Activated gamma-delta T cell treated with anti-CD3 and anti-CD28 coated beads, Interleukin-2, amount 50 U/mL, for 16 hours (primary cell): ENCODE data around the gene MTARC2.
"Not testable (repeated sequence)": the region's sequence is repeated elsewhere in the genome, so short reads cannot be mapped to it uniquely, and the experiment has no call there.

ENCODE experiments used
- DNase-seq: peaks from one replicate; pipeline ENCODE4 v3.0.0-alpha.2; 2020; ENCODE audit warnings: low read depth

Gene MTARC2

DNA sequence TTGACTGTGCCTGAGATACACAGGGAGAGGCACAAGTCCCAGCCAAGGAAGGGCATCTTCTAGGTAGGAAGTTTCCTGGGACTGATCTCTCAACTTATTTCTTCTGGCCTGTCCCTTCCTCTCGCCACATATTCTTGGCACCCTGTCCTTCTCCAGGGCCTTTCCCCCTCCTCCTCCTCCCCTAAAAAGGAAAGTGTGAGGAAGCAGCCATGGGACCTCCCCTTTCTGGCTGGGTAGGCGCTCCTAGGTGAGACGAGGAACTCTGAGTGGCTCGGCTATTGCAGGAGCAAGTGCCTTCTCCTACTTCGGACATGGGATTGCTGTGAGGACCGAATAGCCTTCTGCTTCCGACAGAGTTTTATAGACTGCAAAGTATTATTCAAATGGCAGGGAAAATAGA lies 15.5 kb upstream of the MTARC2 start:
- no peak for DNase-seq

DNA sequence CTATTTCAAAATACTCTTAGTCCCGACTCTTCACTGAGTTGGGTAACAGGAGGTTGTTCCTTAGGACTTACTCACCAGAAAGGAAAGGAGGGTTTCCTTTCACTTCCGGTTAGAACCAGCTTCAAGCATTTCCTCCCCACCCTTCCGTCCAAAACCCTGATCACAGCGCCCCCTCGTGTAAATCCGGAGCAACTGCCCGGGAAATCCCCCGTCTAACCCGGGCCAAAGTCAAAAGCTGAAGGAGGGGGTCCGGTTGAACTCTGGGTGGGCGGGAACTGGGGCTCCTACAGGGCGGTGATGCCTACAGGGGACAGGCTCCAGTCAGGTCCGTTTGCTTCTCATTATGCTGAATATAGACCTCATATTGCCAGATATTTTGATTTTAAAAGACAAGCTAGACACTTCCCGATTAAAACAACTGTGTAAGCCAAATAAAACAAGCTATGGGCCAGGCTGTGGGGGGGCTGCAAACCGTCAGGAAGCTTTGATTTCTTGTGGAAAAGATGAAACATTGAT lies 15.0 kb upstream of the MTARC2 start:
- peak; percentile 65 for DNase-seq

DNA sequence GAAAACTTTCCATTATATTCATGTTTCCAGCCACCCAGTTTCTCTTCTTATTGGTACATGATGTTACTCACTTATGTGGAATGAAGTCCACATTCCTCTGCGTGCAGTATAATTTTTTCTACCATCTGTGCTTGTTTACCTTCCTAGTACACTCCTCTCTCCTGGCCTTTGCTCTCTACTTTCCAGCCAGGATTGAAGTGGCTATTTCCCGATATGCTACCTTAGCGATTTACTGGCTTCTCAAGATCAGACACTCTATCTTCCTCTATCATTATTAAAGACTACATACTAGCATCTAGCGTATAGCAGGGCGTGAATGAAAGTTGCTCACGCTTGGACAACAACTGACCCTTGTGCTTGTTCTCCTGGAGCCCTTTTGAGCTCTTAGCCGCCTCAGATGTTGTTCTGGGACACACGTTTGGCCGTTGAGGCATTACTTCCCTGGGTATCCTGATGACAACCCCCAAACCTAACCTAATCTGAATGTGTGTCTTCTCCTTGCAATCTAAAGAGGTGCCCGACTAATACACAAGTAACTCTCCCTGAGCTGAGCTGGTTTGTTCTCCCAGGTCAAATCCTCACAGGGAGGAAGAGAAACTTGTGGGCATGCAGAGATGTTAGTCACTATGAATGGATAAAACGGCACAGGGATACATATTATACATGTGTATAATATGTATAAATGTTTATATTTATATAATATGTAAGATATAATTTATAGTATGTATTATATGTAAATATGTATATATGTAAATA lies 13.4 kb upstream of the MTARC2 start:
- no peak for DNase-seq

DNA sequence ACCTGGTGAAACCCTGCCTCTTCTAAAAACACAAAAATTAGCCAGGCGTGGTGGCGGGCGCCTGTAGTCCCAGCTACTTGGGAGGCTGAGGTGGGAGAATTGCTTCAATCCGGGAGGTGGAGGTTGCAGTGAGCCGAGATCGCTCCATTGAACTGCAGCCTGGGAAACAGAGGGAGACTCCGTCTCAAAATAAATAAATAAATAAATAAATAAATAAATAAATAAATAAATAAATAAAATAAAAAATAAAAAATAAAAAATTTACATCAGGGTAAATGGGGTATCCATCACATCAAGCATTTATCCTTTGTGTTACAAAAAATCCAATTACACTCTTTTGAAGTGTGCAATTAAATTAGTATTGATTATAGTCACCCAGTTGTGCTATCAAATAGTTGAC lies 11.8 kb upstream of the MTARC2 start:
- DNase-seq: not testable (repeated sequence)

DNA sequence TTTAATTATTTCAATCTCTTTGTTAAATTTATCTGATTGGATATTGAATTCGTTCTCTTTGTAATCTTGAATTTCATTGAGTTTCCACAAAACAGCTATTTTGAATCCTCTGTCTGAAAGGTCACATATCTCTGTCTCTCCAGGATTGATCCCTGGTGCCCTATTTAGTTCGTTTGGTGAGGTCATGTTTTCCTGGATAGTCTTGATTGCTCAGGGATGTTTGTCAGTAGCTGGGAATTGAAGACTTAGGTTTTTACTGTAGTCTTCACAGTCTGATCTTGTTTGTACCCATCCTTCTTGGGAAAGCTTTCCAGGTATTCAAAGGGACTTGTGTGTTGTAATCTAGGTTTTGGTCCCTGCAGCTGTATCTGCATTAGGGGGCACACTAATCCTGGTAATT lies 6.8 kb upstream of the MTARC2 start:
- no peak for DNase-seq

DNA sequence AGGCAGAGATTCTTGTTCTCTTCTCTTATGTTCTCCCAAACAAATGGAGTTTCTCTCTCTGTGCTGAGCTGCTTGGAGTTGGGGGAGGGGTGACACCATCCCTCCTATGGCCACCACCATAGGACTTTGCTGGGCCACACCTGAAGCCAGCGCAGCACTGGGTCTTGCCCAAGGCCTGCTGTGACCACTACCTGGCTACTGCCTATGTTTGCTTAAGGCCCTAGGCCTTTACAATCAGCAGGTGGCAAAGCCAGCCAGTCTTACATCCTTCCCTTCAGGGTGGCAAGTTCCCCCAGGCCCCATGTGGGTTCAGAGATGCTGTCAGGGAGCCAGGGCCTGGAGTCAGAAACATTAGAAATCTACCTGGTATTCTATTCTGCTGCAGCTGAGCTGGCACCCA lies 6.3 kb upstream of the MTARC2 start:
- DNase-seq: no peak

DNA sequence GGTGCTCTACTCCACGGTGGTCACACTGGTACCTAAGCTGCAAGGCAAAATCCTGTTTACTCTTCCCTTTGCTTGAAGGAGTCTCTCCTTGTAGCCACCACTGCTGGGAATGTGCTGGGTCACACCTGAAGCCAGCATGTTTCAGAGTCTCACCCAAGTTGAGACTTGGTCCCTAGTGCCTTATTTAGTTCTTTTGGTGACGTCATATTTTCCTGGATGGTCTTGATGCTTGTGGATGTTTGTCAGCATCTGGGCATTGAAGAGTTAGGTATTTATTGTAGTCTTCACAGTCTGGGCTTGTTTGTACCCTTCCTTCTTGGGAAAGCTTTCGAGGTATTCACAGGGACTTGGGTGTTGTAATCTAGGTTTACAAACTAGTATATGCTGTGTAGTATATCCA lies 5.6 kb upstream of the MTARC2 start:
- no peak for DNase-seq

DNA sequence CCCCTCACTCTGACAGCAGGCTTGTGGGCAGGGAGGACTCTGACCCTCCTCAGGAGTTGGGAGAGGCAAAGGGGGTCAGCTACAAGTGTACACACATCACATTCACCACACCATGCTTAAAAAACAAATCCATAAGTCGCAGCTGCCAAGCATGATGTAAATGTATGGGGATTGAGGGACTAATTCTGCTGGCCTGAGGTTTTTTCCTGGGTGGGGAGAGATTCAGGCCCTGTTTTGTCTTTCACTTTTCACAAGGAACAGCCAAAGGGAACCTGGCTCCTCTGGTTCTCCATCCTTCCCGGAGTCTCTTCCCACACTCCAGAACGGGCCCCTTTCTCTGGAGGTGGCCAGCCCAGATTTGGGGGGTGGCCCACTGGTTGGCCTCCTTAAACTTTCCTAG lies 1.3 kb upstream of the MTARC2 start:
- DNase-seq: no peak

DNA sequence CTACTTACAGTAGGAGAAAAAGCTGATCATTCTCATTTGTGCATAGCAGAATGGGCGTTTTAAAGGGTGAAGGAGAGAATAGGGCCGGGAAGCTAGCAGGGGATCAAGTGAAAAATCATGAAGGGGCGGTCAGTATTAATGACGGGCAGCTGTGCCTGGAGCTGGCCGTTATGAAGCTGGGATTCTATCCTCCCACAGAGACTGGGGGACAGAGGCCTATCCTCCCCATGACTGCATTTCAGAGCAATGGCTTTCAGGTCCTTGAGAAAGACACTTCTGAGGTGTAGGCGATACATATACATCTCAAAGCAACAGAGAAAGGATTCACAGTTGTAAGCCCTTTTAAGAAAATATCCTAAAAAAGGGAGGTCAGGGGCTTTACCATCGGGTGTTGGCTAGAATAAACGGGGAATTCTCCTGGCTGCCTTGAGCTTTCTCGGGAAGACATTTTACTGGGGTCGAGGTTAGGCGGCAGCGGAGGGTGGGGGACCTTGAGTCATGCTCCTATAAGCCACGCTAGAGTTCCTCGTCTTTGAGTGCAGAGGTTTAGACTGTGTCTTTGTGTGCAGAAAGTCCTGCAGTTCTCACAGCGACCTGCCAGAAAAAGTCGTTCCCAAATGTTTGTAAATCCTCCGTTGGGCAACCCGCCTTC lies 559 bp upstream of the MTARC2 start:
- DNase-seq: no peak

DNA sequence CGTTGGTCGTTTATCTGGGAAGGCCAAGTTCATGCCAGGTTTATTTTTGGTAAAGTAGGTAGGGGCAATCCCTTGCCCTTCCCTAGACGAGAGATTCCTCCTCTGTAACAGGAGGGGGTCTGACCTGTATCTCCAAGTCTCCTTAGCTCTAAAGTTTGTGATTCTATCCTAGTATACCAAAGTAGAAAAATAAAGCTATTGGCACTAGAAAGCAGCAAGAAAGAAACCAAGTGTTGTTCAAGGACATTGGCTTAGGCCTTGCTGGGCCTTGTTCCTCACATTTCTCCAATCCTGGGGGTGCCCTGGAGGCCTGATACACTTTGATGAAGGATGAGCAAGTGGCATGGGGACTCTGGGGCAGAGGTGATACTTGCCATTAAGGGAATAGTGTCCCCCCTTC lies 814 bp downstream of the MTARC2 start:
- DNase-seq: no peak

DNA sequence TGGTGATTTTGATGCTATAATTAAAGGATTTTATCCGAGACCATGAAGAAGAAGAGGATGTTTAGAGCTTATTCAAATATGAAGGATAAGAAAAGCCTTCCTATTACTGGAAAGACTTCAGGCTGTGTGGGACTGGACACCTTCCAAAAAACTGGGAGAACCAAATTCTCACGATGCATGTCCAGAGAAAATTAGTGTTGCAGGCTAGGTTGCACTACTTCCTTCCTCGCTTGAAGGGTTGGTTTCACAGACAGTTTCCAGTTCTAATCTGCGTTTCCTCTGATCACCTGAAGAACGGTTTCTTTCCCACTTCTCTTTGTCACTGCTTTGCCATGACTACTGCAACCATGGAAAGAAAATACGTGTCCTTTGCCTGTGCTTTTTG lies 2.0 kb downstream of the MTARC2 start:
- no peak for DNase-seq

DNA sequence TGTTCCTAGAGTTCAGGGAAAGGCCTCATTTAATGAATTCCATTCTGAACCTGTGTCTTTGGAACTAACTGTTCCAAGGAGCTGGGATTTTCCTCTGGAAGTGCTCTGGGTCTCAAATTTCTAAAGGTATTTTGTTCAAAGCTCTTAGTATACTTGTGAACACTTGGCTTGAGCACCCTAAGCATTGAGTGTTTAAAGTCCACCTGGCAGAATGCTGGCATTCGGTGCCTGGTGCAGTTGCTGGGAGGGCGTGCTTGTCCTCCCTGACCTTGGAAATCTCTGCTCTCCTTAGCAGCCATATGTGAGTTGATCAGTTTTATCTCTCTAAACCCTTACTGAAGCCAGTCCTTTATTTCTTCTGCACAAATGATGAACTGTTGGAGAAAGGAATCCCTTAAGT lies 3.0 kb downstream of the MTARC2 start:
- no peak for DNase-seq

DNA sequence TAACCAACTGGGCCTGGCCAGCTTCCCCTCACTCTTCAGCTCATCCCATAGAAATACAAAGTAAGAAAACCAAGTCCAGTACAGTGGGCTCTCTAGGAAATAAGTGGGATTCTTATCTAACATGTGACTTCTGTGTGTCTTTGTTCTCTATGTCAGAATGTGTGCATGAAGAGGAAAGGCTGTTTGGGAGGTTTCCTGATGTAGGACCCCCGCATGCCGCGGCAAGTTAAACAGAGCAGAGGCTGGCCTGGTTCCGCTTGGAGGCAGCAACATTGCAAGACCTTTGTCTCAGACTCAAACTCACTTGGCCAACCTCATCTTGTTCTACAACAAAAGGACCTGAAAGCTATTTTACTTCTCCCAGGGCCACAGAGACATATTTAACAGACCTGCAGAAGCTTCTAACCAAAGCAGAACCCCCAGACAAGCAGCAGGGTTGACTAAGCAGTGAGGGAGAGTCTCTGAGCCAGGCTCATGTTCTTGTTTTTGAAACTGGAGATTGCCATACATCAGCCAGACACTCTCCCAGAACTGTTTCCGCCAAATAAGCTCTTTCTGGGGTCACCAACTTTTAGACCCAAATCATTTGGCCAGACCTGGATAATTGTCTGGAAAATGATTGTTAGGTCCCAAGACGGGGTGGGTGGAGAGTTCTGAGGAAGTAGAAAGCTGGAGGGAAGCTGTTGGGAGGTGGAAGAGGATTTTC lies 6.2 kb downstream of the MTARC2 start:
- DNase-seq: no peak

DNA sequence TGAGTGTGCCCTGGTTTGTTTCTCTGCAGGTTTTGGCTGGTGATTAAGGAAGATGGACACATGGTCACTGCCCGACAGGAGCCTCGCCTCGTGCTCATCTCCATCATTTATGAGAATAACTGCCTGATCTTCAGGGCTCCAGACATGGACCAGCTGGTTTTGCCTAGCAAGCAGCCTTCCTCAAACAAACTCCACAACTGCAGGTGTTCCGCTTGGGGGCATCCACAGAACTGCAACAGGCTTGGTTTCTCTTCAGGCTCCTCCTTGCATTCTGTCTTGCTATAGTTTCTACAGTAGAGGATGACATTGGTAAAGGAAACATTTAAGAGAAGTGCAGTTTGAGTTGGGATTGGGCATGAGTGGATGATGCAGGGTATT lies 6.8 kb downstream of the MTARC2 start:
- DNase-seq: no peak

DNA sequence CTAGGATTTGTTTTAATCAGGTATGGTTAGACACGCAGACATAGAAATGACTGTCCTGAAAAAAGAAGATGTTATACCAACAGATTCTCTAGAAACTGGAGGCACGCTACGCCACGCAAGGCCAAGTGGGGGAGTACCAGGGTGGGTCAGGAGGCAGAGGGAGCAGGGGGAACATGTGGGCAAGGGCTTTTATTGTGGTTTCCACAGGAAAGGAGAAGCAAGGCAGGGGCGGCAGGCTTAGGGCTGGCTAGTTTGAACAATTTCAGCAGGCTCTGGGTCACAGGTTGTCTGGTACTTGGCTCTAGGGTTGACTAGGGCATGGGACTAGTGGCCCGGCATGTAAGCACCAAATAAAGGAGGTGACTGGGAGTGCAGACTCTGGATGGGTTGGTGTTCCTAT lies 7.2 kb downstream of the MTARC2 start:
- no peak for DNase-seq

DNA sequence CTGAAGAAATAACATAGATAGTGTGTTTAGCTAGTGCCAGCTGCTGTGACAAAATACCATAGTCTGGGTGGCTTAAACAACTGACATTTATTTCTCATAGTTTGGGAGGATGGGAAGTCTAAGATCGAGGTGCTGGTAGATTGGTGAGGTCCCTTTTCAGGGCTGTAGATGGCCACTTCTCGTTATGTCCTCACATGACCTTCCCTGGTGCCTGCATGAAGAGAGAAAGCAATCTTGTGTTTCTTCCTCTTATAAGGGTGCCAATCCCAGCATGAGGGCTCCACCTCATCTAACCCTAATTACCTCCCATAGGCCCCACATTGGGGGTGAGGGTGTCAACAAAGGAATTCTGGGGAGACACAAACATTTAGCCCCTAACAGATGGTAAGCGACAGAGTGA lies 9.3 kb downstream of the MTARC2 start:
- no peak for DNase-seq

DNA sequence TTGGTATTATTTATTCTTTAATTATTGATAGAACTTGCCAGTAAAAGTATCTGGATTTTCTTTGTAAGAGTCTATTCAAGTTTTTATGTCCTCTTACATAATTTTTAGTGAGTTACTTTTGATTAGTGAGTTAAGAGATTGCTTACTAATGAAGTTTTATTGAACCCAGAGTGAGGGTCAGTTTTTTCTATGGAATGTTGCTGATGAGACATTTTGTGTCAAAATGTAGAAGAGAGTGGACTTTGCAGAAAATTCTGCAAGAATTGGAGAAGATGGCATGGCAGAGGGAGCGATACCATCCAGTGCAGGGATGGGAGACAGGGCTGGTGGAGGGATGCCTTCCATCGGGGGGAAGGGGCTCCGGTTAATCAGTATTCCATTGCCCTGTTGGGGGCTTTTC lies 11.0 kb downstream of the MTARC2 start:
- no peak for DNase-seq

DNA sequence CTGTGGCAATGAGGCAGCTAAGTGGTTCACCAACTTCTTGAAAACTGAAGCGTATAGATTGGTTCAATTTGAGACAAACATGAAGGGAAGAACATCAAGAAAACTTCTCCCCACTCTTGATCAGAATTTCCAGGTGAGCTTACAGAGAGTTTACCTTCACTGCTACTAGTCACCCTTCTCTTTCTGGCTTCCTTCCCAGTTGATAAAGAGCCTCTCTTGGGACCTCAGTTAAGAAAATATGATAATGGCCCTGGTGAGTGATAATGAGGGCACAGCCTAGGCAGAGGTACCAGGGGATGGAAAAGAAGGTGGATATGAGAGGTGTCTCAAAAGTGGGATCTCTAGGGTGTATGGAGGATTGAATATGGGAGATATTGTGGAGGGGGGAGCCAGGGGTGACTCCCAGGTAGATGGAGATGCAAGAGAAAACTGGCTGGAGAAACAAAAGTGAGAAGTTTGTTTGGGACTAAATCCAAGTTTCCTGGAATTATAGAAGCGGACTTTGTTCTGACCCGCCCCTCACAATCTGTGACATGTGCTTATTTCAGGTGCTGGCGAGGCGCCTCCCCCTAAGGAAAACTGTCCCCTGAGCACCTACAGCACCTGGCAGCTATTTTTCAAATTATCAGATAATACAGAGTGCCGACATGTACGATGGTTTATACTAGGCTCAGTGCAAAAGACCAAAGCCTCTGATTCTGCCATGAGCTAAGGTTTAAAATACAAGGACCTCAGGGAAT lies 13.7 kb downstream of the MTARC2 start:
- DNase-seq: no peak

DNA sequence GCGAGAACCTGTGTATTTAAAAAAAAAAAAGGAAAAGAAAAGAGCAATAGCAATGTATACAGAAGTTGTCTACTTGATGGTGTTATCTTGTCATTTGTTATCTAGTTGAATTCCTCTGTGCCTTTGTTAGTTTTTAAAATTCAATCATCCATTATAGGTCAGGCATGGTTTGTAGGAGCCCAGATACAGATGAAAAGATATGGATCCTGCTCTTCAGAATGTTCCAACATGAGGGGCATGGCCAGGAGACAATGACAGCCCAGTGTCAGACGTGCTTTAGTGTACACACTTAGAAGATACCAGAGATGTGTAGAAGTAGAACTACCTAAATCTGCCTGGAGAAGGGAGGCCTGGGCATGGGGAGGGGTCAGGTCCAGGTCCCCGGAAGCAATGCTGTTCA lies 16.6 kb downstream of the MTARC2 start:
- DNase-seq: no peak

DNA sequence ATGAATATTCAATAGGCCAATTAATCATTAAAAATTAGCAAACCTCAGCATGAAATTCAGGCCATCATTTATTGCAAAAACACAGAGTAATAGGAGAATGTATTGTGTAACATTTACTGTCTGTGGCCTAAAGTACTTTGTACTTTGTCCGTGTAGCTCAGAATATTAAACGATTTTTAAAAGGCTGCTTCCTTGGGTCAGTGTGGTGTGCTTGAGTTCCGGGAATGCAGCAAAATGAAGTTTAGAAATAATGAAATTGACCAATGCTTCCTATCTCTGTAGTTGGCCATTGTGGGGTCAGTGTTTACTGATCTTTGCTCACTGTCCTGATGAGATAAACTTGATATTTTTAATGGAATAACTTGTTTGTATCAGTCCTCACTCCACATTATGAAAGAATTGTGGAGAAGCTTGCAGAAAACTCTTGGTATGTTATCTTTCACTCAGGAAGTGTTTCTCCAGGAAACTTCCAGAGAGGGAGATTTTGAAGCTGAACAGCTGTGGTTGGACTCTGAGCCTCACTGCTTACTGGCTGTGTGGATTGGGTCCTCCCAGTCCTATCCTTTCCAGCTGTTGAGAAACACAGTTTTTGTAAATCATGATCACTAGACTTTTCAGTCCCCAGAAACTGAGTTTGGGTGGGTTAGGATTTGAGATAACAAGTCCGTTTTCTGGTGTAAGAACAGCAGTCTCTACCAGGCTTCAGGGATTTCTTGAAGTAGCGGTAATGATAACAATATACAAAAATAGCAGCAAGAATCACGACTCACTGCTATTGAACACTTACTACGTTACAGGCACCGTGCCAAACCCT lies 19.4 kb downstream of the MTARC2 start:
- no peak for DNase-seq

DNA sequence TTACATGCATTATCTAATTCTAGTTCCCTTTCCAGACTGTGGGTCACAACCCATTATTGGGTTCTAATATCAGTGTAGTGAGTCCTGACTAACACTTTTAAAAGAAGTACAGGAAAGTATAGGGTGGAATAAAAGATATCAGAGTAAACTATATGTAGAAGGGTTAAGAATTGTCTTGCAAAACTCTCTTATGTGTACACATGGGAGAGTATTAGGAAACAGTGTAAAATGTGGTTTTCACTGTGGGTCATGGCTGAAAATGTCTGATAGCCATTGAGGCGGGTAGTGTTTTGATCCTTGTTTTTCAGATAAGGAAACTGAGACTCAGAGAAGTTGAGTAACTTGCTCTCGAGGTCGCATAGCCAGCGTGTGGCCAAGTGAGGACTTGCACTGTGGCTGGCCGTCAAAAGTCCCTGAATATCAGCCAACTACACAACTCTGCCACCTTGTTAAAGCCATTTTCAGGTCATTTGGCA lies 20.0 kb downstream of the MTARC2 start:
- DNase-seq: no peak

DNA sequence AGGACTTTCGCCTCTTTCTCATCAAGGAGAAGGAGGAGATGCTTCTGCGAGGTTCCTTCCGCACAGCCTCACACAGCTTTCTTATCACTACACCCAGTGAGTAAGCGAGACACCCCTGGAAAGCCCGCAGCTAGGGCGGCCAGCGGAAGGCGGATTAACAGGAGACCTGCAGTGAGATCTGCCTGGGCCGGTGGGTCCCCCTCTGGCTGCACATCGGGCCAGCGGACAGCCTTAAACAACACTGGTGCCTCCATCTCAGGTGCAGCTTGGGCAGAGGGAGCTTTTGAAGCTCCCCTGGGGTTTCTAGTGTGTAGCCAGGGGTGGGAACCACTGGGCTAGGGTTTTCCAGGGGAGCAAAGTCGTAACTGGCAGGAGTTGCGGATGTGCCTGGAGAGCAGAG lies 21.1 kb downstream of the MTARC2 start:
- no peak for DNase-seq
